ENCODE measurements around the gene TBX21.
A peak's percentile ranks its signal among the peaks of the same experiment; 100 is the strongest.

The TBX21 gene

GRCh38 chr17:47701608-47702007 is 31.4 kb upstream of the TBX21 start:
- H2BK5ac ChIP-seq (ENCODE audit: low read length), result no peak overlapping the region
- no peak overlapping the region for H3K4me3 ChIP-seq (ENCODE audit: low read length)
- no peaks in the 10 kb centered on the region for H3K79me2 ChIP-seq (ENCODE audit: control insufficient read depth, insufficient read depth, low read length)
- H3K9ac ChIP-seq (ENCODE audit: low read length), result no peak overlapping the region
- H3K36me3 ChIP-seq (ENCODE audit: control insufficient read depth, insufficient read depth, low read length), result no peaks in the 10 kb centered on the region
- no peak overlapping the region for H3K4me2 ChIP-seq (ENCODE audit: low read length)
- H2BK120ac ChIP-seq (ENCODE audit: low read depth, low read length), result no peak overlapping the region
- no peak overlapping the region for H3K4ac ChIP-seq (ENCODE audit: low read depth, low read length)
- H4K8ac ChIP-seq (ENCODE audit: low read depth, low read length), result no peak overlapping the region
- peaks cover 18% of the 10 kb centered on the region for H3K4me1 ChIP-seq (ENCODE audit: control insufficient read depth, low read depth, low read length)
- H3K79me1 ChIP-seq (ENCODE audit: low read length), result no peaks in the 10 kb centered on the region
- H2BK15ac ChIP-seq (replicated peaks; ENCODE audit: low read depth), result no peak overlapping the region
- no CpG with 5 or more reads among the region's 4 CpGs for WGBS (ENCODE audit: extremely low coverage, insufficient coverage, low lambda C conversion rate)
- no peak overlapping the region for H3K23ac ChIP-seq (ENCODE audit: low read length)
- H4K5ac ChIP-seq (ENCODE audit: low read length), result no peak overlapping the region
- no peaks in the 10 kb centered on the region for H3K27me3 ChIP-seq (ENCODE audit: insufficient read depth, low read length, poor library complexity)
- peak; percentile 52 for DNase-seq
- no peak overlapping the region for H3K18ac ChIP-seq (ENCODE audit: low read length)
- peak overlapping the region; percentile 28 for H3K56ac ChIP-seq (ENCODE audit: low read length)
- H3K27ac ChIP-seq (ENCODE audit: low read depth, low read length), result no peak overlapping the region
- no peak overlapping the region for H2AK5ac ChIP-seq (ENCODE audit: low read length)

- Histone ChIP-seq H3K79me1 (ENCODE audit: low read length) (no peaks in the 10 kb centered on the region), H3K27ac (ENCODE audit: low read depth, low read length) (no peak overlapping the region), H3K9ac (ENCODE audit: low read length) (no peak overlapping the region), H4K8ac (ENCODE audit: low read depth, low read length) (no peak overlapping the region), H2BK15ac (replicated peaks; ENCODE audit: low read depth) (no peak overlapping the region), H3K4me2 (ENCODE audit: low read length) (no peak overlapping the region), H4K5ac (ENCODE audit: low read length) (no peak overlapping the region), H3K4ac (ENCODE audit: low read depth, low read length) (no peak overlapping the region), H3K56ac (ENCODE audit: low read length) (no peak overlapping the region), H3K4me1 (ENCODE audit: control insufficient read depth, low read depth, low read length) (peaks cover 20% of the 10 kb centered on the region), H3K27me3 (ENCODE audit: insufficient read depth, low read length, poor library complexity) (no peaks in the 10 kb centered on the region), H3K23ac (ENCODE audit: low read length) (no peak overlapping the region), H3K79me2 (ENCODE audit: control insufficient read depth, insufficient read depth, low read length) (no peaks in the 10 kb centered on the region), H2AK5ac (ENCODE audit: low read length) (no peak overlapping the region), H3K4me3 (ENCODE audit: low read length) (no peak overlapping the region), H3K18ac (ENCODE audit: low read length) (no peak overlapping the region), H2BK120ac (ENCODE audit: low read depth, low read length) (no peak overlapping the region), H2BK5ac (ENCODE audit: low read length) (no peak overlapping the region), H3K36me3 (ENCODE audit: control insufficient read depth, insufficient read depth, low read length) (no peaks in the 10 kb centered on the region)
- WGBS (ENCODE audit: extremely low coverage, insufficient coverage, low lambda C conversion rate), result no CpG with 5 or more reads among the region's 12 CpGs
- DNase-seq, result no peak
Observed at GRCh38 chr17:47702391-47702995, 30.5 kb upstream of the TBX21 start.

DNA sequence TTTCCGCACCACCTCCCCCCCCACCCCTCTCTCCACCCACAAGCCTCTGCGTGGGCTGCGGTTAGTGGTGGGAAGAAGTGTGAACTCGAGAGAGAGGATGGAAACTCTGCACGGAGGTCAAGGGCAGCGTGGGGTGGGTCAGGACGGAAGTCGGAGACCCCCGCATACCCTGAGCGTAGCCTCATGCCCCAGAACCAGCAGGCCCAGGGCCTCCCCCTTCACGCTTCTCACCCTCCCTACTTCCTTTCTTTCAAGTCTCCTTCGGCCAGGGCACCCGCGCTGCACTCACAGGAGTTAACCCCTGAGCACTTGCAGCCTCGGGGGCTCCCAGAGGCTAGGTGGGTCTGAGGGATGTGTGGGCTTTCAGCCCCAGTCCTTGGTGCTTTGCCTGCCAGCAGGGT is 29.8 kb upstream of the TBX21 start:
- Histone ChIP-seq H3K4me2 (ENCODE audit: low read length) (no peak overlapping the region), H3K4me3 (ENCODE audit: low read length) (no peak overlapping the region), H3K27ac (ENCODE audit: low read depth, low read length) (no peak overlapping the region), H2BK120ac (ENCODE audit: low read depth, low read length) (no peak overlapping the region), H2BK15ac (replicated peaks; ENCODE audit: low read depth) (no peak overlapping the region), H3K9ac (ENCODE audit: low read length) (no peak overlapping the region), H4K5ac (ENCODE audit: low read length) (no peak overlapping the region), H3K79me1 (ENCODE audit: low read length) (no peaks in the 10 kb centered on the region), H2AK5ac (ENCODE audit: low read length) (no peak overlapping the region), H3K36me3 (ENCODE audit: control insufficient read depth, insufficient read depth, low read length) (no peaks in the 10 kb centered on the region), H2BK5ac (ENCODE audit: low read length) (no peak overlapping the region), H3K56ac (ENCODE audit: low read length) (no peak overlapping the region), H3K4me1 (ENCODE audit: control insufficient read depth, low read depth, low read length) (peaks cover 20% of the 10 kb centered on the region), H3K23ac (ENCODE audit: low read length) (no peak overlapping the region), H4K8ac (ENCODE audit: low read depth, low read length) (no peak overlapping the region), H3K4ac (ENCODE audit: low read depth, low read length) (no peak overlapping the region), H3K27me3 (ENCODE audit: insufficient read depth, low read length, poor library complexity) (no peaks in the 10 kb centered on the region), H3K79me2 (ENCODE audit: control insufficient read depth, insufficient read depth, low read length) (no peaks in the 10 kb centered on the region), H3K18ac (ENCODE audit: low read length) (no peak overlapping the region)
- WGBS (ENCODE audit: extremely low coverage, insufficient coverage, low lambda C conversion rate), result no CpG with 5 or more reads among the region's 15 CpGs
- DNase-seq, result no peak

DNA sequence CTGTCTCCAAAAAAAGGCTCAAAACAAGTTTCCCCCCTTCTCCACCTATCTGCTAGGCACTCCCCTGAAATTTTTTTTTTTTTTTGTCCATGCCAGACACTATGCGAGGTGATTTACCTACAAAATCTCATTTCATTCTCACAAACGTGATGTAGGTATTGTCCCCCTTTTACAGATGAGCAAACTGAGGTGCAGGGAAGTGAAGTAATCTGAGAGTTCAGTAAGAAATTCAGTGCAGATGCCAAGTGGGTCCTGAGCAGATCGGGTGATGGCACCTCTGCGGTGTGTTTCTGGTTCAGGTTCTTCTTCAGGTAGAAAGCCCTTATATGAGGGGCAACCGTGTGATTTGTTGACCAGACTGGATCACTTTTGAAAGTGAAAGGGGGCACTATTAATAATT is 29.4 kb upstream of the TBX21 start:
- no CpG with 5 or more reads among the region's 5 CpGs for WGBS (ENCODE audit: extremely low coverage, insufficient coverage, low lambda C conversion rate)
- H3K4me2 ChIP-seq (ENCODE audit: low read length), result no peak overlapping the region
- no peak overlapping the region for H2BK120ac ChIP-seq (ENCODE audit: low read depth, low read length)
- no peak overlapping the region for H4K5ac ChIP-seq (ENCODE audit: low read length)
- no peaks in the 10 kb centered on the region for H3K79me1 ChIP-seq (ENCODE audit: low read length)
- no peak overlapping the region for H3K23ac ChIP-seq (ENCODE audit: low read length)
- H3K79me2 ChIP-seq (ENCODE audit: control insufficient read depth, insufficient read depth, low read length), result no peaks in the 10 kb centered on the region
- H3K36me3 ChIP-seq (ENCODE audit: control insufficient read depth, insufficient read depth, low read length), result no peaks in the 10 kb centered on the region
- H3K4me3 ChIP-seq (ENCODE audit: low read length), result no peak overlapping the region
- H3K27ac ChIP-seq (ENCODE audit: low read depth, low read length), result no peak overlapping the region
- DNase-seq, result no peak
- no peak overlapping the region for H3K18ac ChIP-seq (ENCODE audit: low read length)
- no peak overlapping the region for H3K56ac ChIP-seq (ENCODE audit: low read length)
- H2BK5ac ChIP-seq (ENCODE audit: low read length), result no peak overlapping the region
- no peak overlapping the region for H3K4ac ChIP-seq (ENCODE audit: low read depth, low read length)
- no peaks in the 10 kb centered on the region for H3K27me3 ChIP-seq (ENCODE audit: insufficient read depth, low read length, poor library complexity)
- H2BK15ac ChIP-seq (replicated peaks; ENCODE audit: low read depth), result no peak overlapping the region
- no peak overlapping the region for H3K9ac ChIP-seq (ENCODE audit: low read length)
- H4K8ac ChIP-seq (ENCODE audit: low read depth, low read length), result no peak overlapping the region
- H2AK5ac ChIP-seq (ENCODE audit: low read length), result no peak overlapping the region
- peaks cover 20% of the 10 kb centered on the region for H3K4me1 ChIP-seq (ENCODE audit: control insufficient read depth, low read depth, low read length)

DNA sequence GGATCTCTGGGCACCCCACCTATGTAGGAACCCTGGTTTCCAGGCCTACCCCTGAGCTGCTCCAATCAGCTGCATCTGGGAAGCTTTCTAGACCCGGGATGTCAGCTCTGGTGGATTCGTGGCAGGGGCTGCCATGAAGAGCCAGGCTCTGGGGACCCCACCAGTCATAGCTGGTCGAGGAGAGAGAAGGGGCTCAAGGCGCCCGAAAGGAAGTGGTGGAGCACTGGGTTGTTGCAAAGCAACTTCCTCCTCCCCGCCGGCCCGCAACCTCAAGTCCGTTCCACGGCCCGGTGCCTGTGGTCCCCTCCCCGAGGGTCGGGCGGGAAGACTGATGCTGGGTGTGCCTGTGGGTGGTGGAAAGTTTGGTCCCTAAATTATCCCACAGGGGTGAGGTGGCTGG is 28.9 kb upstream of the TBX21 start:
- H3K27me3 ChIP-seq (ENCODE audit: insufficient read depth, low read length, poor library complexity), result no peaks in the 10 kb centered on the region
- H4K5ac ChIP-seq (ENCODE audit: low read length), result no peak overlapping the region
- H3K56ac ChIP-seq (ENCODE audit: low read length), result peak overlapping the region; percentile 53
- no peak overlapping the region for H2AK5ac ChIP-seq (ENCODE audit: low read length)
- no peaks in the 10 kb centered on the region for H3K36me3 ChIP-seq (ENCODE audit: control insufficient read depth, insufficient read depth, low read length)
- DNase-seq, result no peak
- no peaks in the 10 kb centered on the region for H3K79me1 ChIP-seq (ENCODE audit: low read length)
- H2BK120ac ChIP-seq (ENCODE audit: low read depth, low read length), result no peak overlapping the region
- H3K23ac ChIP-seq (ENCODE audit: low read length), result no peak overlapping the region
- peaks cover 20% of the 10 kb centered on the region for H3K4me1 ChIP-seq (ENCODE audit: control insufficient read depth, low read depth, low read length)
- no CpG with 5 or more reads among the region's 14 CpGs for WGBS (ENCODE audit: extremely low coverage, insufficient coverage, low lambda C conversion rate)
- H3K4ac ChIP-seq (ENCODE audit: low read depth, low read length), result no peak overlapping the region
- no peak overlapping the region for H3K4me3 ChIP-seq (ENCODE audit: low read length)
- H2BK5ac ChIP-seq (ENCODE audit: low read length), result no peak overlapping the region
- H3K79me2 ChIP-seq (ENCODE audit: control insufficient read depth, insufficient read depth, low read length), result no peaks in the 10 kb centered on the region
- H3K27ac ChIP-seq (ENCODE audit: low read depth, low read length), result no peak overlapping the region
- no peak overlapping the region for H3K18ac ChIP-seq (ENCODE audit: low read length)
- H3K9ac ChIP-seq (ENCODE audit: low read length), result no peak overlapping the region
- no peak overlapping the region for H4K8ac ChIP-seq (ENCODE audit: low read depth, low read length)
- no peak overlapping the region for H2BK15ac ChIP-seq (replicated peaks; ENCODE audit: low read depth)
- H3K4me2 ChIP-seq (ENCODE audit: low read length), result no peak overlapping the region

- peaks cover 20% of the 10 kb centered on the region for H3K4me1 ChIP-seq (ENCODE audit: control insufficient read depth, low read depth, low read length)
- no peak overlapping the region for H3K4ac ChIP-seq (ENCODE audit: low read depth, low read length)
- H3K4me2 ChIP-seq (ENCODE audit: low read length), result no peak overlapping the region
- no peak overlapping the region for H3K4me3 ChIP-seq (ENCODE audit: low read length)
- peak overlapping the region; percentile 46 for H2BK5ac ChIP-seq (ENCODE audit: low read length)
- no peaks in the 10 kb centered on the region for H3K79me1 ChIP-seq (ENCODE audit: low read length)
- no peaks in the 10 kb centered on the region for H3K79me2 ChIP-seq (ENCODE audit: control insufficient read depth, insufficient read depth, low read length)
- H3K18ac ChIP-seq (ENCODE audit: low read length), result no peak overlapping the region
- H3K56ac ChIP-seq (ENCODE audit: low read length), result peak overlapping the region; percentile 53
- no peaks in the 10 kb centered on the region for H3K36me3 ChIP-seq (ENCODE audit: control insufficient read depth, insufficient read depth, low read length)
- no peak overlapping the region for H3K23ac ChIP-seq (ENCODE audit: low read length)
- no peak overlapping the region for H4K5ac ChIP-seq (ENCODE audit: low read length)
- H4K8ac ChIP-seq (ENCODE audit: low read depth, low read length), result no peak overlapping the region
- no peak overlapping the region for H2BK15ac ChIP-seq (replicated peaks; ENCODE audit: low read depth)
- WGBS (ENCODE audit: extremely low coverage, insufficient coverage, low lambda C conversion rate), result no CpG with 5 or more reads among the region's 6 CpGs
- H3K27me3 ChIP-seq (ENCODE audit: insufficient read depth, low read length, poor library complexity), result no peaks in the 10 kb centered on the region
- no peak overlapping the region for H3K9ac ChIP-seq (ENCODE audit: low read length)
- no peak for DNase-seq
- H2BK120ac ChIP-seq (ENCODE audit: low read depth, low read length), result no peak overlapping the region
- peak overlapping the region; percentile 28 for H2AK5ac ChIP-seq (ENCODE audit: low read length)
- H3K27ac ChIP-seq (ENCODE audit: low read depth, low read length), result no peak overlapping the region
Observed at GRCh38 chr17:47704736-47705135, 28.3 kb upstream of the TBX21 start.

All from mesendoderm (in vitro differentiated cells).